GM21367 (cell line): ENCODE data around the gene DNAH2.
"Not testable (repeated sequence)": the region's sequence is repeated elsewhere in the genome, so short reads cannot be mapped to it uniquely, and the experiment has no call there.

Experiments
- ATAC-seq: cut with Tn5 transposase; IDR thresholded peaks from one replicate; pipeline ENCODE4 v1.9.1; 2021; ENCODE audit not compliant: unreplicated experiment

DNAH2 gene

GRCh38 chr17:7775051-7775450 lies 57.5 kb downstream of the DNAH2 start:
- ATAC-seq, result no peak

GRCh38 chr17:7777017-7777416 lies 59.5 kb downstream of the DNAH2 start:
- no peak for ATAC-seq

DNA sequence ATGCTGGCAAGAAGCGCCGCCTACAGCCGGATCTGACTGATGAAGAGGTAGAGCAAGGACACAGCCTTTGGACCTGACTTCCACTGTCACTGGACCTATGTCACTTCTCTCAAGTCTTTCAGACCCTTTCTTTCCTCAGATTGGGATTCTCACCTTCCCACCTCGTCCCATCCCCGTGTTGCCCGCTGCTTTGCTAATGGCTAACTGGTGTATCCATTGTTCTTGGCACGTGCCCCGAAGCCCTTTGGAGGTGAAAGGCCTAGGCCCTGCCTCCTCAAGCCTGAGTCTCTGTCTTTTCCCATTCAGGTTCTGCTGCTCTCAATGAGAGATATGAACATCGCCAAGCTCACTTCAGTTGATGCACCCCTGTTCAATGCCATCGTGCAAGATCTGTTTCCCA lies 63.2 kb downstream of the DNAH2 start:
- no peak for ATAC-seq

DNA sequence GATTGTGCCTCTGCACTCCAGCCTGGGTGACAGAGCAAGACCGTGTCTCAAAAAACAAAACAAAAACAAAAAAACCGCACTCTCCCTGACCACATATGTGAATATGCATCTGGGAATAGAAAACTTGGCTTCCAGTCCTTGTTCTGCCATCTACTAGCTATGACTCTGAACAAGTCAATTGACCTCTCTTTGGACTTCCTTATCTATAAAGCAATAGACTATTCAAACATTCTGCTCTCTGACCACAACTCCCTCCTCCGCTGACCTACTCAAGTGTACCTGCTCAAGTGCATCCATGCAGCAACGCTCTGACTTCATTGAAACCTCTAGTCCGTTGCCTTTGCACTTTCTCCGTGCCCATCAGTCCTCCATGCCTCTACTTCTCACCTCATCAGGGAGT lies 63.9 kb downstream of the DNAH2 start:
- ATAC-seq, result no peak

DNA sequence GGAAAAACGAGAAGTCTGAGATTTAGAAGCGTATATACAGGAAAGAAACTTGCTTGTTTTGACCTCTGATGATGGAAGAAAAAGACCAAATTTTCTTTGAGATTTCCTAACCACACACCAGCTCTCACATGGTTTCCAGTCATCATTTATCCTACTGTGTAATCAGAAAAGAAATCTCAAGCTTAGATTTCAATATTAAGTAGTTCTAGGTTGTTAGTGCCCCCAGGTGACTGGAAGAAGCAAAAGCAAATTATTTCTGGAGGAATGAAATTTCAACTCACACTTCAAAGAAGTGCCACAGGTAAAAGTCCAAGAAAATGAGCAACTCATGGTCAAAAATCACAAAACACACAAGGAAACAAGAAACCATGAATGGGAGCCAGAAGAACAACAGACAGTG lies 64.7 kb downstream of the DNAH2 start:
- ATAC-seq, result no peak

- ATAC-seq, result no peak
Observed at GRCh38 chr17:7786866-7787265, 69.3 kb downstream of the DNAH2 start.

DNA sequence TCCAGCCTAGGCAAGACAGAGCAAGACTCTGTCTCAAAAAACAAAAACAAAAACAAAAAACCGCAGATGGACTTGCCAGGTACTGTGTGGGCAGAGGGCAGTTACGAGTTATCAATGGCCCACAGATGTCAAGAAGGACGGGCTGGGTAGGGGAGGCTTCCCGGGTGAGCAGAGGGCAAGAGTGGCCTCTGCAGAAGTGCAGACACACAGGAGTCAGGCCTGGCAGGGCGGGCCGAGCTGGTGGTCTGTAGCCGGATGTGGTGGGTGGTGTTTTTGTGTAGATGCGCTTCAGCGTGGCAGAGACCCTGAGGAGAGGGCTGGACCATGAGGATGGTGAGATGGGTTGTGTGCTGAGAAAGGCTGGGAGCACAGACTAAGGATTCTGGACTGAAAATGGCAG lies 71.6 kb downstream of the DNAH2 start:
- ATAC-seq, result no peak

DNA sequence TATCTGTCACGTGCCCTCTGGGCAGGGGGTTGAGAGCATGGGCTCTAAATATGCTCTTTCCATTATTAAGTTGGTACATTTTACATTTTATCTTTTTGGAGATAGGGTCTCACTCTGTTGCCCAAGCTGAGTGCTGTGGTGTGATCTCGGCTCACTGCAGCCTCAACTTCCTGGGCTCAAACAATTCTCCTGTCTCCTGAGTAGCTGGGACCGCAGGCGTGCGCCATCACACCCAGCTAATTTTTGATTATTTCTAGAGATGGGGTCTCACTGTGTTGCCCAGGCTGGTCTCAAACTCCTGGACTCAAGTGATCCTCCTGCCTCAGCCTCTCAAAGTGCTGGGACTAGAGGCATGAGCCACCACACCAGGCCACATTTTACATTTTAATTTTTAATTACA lies 72.6 kb downstream of the DNAH2 start:
- no peak for ATAC-seq

DNA sequence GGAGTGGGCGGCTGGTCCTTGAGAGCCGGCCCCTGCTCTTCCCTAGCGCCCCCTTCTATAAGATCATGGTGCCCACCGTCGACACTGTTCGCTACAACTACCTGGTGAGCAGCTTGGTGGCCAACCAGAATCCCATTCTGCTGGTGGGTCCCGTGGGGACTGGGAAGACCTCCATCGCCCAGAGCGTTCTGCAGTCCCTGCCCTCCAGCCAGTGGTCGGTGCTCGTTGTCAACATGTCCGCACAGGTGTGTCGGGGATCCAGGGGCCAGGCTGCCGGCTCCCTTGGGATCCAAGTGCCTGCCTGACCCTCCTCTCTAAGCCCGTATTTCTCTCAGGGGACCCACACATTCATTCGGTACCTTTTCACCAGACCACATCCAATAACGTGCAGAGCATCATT lies 75.1 kb downstream of the DNAH2 start:
- no peak for ATAC-seq

DNA sequence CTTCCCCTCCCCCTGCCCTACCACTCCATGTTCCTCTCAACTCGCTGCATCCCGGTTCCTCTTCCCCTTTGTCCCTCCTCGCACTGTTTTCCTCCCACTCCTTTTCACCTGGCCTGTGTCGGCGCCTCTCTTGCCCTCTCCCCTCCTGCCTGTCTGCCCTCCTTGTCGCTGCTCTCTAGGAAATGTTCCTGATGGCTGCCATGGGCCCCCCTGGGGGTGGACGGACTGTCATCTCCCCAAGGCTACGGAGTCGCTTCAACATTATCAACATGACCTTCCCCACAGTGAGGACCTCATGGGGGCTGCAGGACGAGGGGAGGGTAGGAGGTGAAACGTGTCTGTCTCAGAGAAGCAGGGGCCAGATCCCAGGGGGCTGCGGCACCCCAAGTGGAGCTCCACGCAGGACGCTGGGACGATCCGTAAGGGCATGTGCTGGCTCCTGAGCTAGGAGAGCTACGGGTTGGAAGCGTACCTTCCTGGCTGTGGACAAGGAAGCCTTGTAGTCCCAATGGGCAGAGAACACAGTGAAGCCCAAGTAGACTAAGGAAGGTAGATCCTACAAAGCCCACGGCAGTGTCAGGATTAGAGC lies 76.6 kb downstream of the DNAH2 start:
- no peak for ATAC-seq

GRCh38 chr17:7797976-7798375 lies 80.4 kb downstream of the DNAH2 start:
- ATAC-seq, result no peak

- ATAC-seq, result no peak
Observed at GRCh38 chr17:7798839-7799238, 81.3 kb downstream of the DNAH2 start.

DNA sequence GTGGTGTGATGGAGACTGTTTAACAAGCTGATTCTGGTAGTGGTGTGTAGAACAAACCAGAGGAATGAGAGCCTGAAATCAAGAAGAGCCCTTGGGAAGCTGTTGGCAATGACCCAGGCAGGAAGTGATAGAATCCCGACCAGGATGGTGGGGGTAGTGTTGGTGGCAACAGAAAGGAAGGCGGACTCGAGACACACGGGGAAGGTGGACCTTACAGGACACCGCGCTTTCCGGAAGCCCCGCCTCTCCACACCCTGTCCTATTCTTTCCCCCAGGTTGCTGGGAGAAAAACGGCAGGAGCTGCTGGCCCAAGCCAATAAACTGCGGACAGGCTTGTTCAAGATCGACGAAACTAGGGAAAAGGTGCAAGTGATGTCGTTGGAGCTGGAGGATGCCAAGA lies 86.4 kb downstream of the DNAH2 start:
- no peak for ATAC-seq

DNA sequence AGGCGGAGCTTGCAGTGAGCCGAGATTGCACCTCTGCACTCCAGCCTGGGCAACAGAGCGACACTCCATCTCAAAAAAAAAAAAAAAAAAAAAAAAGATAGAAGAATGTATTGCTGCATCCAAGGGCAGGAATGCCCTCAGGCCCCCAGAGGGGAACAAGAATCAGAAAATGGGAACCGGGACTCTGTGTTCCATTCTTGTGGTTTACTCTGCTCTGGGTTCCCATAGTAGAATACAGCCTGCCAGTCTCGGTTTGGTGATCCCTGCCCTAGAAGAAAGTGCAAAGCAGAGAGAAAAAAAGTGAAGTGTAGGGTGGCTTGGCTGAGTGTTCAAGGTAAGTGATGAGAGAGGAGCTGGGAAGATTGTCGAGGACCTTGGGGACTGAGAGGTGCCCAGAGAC lies 89.0 kb downstream of the DNAH2 start:
- ATAC-seq, result no peak

DNA sequence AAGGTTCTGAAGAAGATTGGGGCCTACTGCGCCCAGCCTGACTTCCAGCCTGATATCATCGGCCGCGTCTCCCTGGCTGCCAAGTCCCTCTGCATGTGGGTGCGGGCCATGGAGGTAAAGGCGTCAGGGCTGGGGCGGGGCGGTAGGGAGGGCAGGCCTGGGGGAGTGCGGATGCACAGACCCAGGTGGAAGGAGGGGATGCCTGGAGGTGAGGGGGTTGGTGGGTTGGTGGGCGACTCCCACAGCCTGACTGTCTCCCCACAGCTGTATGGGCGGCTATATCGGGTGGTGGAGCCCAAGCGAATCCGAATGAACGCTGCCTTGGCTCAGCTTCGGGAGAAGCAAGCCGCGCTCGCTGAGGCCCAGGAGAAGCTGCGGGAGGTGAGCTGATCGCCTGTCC lies 89.7 kb downstream of the DNAH2 start:
- ATAC-seq, result no peak

- ATAC-seq, result no peak
Observed at GRCh38 chr17:7809086-7809790, 91.7 kb downstream of the DNAH2 start.

GRCh38 chr17:7809791-7810343 lies 92.3 kb downstream of the DNAH2 start:
- not testable (repeated sequence) for ATAC-seq

- no peak for ATAC-seq
Observed at GRCh38 chr17:7811251-7811650, 93.7 kb downstream of the DNAH2 start.

- no peak for ATAC-seq
Observed at GRCh38 chr17:7814969-7815368, 97.4 kb downstream of the DNAH2 start.

DNA sequence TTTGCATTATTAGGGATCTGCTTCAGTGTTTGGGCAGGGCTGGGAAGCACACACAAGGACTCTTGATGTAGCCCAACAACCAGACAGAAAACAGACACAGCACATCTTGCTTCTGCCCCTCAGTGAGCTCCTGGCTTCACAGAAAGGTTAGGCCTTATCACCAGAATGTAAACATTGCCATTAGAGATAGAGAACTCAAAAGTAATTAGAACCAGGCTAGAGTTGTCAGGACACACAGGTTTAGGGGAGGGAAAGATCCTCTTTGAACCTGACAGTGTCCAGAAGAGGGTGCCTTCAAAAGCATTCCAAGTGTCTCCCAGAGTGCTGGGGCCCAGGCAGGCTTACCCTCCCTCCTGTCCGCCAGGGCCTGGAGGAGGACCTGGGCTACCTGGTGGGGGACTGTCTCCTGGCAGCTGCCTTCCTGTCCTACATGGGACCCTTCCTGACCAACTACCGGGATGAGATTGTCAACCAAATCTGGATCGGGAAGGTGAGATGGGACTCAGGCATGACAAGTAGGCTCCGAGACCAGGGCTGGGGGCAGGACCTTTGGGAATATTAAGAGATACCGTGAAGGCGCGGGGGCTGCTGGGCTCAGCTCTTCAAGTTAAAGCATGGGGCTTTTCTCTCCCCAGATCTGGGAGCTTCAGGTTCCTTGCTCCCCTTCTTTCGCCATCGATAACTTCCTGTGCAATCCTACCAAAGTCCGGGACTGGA lies 99.5 kb downstream of the DNAH2 start:
- no peak for ATAC-seq

- ATAC-seq, result no peak
Observed at GRCh38 chr17:7817643-7817964, 100.1 kb downstream of the DNAH2 start.

DNA sequence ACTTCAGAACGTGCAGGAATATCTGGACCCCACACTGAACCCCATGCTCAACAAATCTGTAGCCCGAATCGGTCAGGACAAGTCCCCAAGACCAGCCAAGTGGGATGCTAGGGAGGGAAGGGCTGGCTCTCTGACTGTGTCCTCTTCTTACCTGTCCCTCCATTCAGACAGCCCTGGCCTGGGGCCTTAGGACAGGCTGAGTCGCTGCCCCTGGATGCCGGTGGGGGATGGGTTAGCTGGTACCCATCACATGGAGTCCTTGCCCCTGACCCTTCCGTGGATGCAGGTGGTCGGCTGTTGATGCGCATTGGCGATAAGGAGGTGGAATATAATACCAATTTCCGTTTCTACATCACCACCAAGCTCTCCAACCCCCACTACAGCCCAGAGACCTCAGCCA lies 100.5 kb downstream of the DNAH2 start:
- no peak for ATAC-seq
